Measurements from ENCODE around the gene ASGR2.

Gene ASGR2

GRCh38 chr17:7109461-7110322, 4.9 kb downstream of the ASGR2 start:
- TF ChIP-seq REST (IDR thresholded peaks at IDR 0.05; ENCODE audit: insufficient replicate concordance, low read depth) = no peak
- no peak for TF ChIP-seq POLR2AphosphoS5 (IDR thresholded peaks at IDR 0.05; ENCODE audit: low read depth)
- Histone ChIP-seq H3K27ac (replicated peaks) (no peak overlapping the region), H3K4me3 (replicated peaks; ENCODE audit: insufficient read depth, low read length) (no peak overlapping the region), H3K27me3 (ENCODE audit: insufficient read depth, poor library complexity, severe bottlenecking) (no peaks in the 10 kb centered on the region)
- DNase-seq (ENCODE audit: low read depth in 1 of 2, low spot score in 1 of 2) = no peak

- Histone ChIP-seq H3K4me3 (replicated peaks; ENCODE audit: insufficient read depth, low read length) (no peak overlapping the region), H3K27ac (replicated peaks) (no peak overlapping the region), H3K27me3 (ENCODE audit: insufficient read depth, poor library complexity, severe bottlenecking) (no peaks in the 10 kb centered on the region)
- no peak for DNase-seq (ENCODE audit: low read depth in 1 of 2, low spot score in 1 of 2)
- no peak for TF ChIP-seq CTCF (IDR thresholded peaks at IDR 0.05; ENCODE audit: insufficient read depth, low read length)
- TF ChIP-seq REST (IDR thresholded peaks at IDR 0.05; ENCODE audit: insufficient replicate concordance, low read depth) = no peak
- no peak for TF ChIP-seq GABPA (IDR thresholded peaks at IDR 0.05; ENCODE audit: low read depth)
- no peak for TF ChIP-seq SPI1 (IDR thresholded peaks at IDR 0.05; ENCODE audit: borderline replicate concordance, low read depth)
- TF ChIP-seq POLR2AphosphoS5 (IDR thresholded peaks at IDR 0.05; ENCODE audit: low read depth) = no peak
Observed at GRCh38 chr17:7108981-7109380, 5.6 kb downstream of the ASGR2 start.

DNA sequence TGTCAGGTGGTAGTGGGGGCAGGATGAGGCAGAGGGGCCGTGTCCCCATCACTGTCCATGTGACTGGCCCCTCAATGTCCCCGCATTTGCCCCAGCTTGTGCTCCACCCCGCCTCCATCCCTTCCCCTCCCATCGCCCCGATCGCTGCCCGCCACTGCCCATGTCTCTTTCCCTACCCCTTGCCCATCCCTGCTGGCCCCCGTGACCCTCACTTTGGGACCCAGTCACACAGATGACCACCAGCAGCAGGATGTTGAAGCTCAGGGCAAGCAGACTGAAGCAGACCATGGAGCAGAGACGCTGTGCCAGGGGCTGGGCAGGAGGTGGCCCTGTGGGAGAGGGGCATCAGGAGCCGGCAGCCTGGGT, 6.1 kb downstream of the ASGR2 start:
- no peak for TF ChIP-seq SPI1 (IDR thresholded peaks at IDR 0.05; ENCODE audit: borderline replicate concordance, low read depth)
- no peak for TF ChIP-seq POLR2AphosphoS5 (IDR thresholded peaks at IDR 0.05; ENCODE audit: low read depth)
- no peak for TF ChIP-seq CTCF (IDR thresholded peaks at IDR 0.05; ENCODE audit: insufficient read depth, low read length)
- no peak for TF ChIP-seq GABPA (IDR thresholded peaks at IDR 0.05; ENCODE audit: low read depth)
- TF ChIP-seq REST (IDR thresholded peaks at IDR 0.05; ENCODE audit: insufficient replicate concordance, low read depth) = no peak
- Histone ChIP-seq H3K4me3 (replicated peaks; ENCODE audit: insufficient read depth, low read length) (no peak overlapping the region), H3K27me3 (ENCODE audit: insufficient read depth, poor library complexity, severe bottlenecking) (no peaks in the 10 kb centered on the region), H3K27ac (replicated peaks) (no peak overlapping the region)
- no peak for DNase-seq (ENCODE audit: low read depth in 1 of 2, low spot score in 1 of 2)

Measured in HL-60 (cell line).